Endothelial cell of umbilical vein (primary cell): ENCODE data around the gene USF1. TPM values are rescaled to one million over a fixed set of nuclear protein-coding genes. Genes with fewer than 3 reads are reported as not detected.

Experiments
- BruUV-seq: library from RNA; stranded (reverse); fragments of 400-500 nt; replicated peaks from 2 replicates; lab custom pipeline; 2021; lab: Mats Ljungman, UMichigan
- CTCF ChIA-PET: fragments of 300-600, 350-600 bp; sonication (Branson Sonifier 250); formaldehyde crosslinking; loops from one replicate; lab custom pipeline; 2021; ENCODE audit warnings: antibody characterized with exemption, inconsistent platforms; lab: Charles Lee
- POLR2A ChIA-PET: fragments of 300-600, 350-600 bp; sonication (Branson Sonifier 250); formaldehyde crosslinking; loops from one replicate; lab custom pipeline; 2021; ENCODE audit warnings: antibody characterized with exemption, inconsistent platforms; lab: Charles Lee
- DNase-seq: peaks from one replicate; pipeline ENCODE4 v3.0.0-alpha.2; 2011; ENCODE audit warnings: low read depth, low spot score
- FAIRE-seq: peaks from 2 replicates; lab custom pipeline; 2011; peaks lifted over from hg19 to GRCh38; lab: Jason Lieb, UNC
- H2AFZ ChIP-seq: 2 replicates; pipeline ENCODE4 v1.6.0; 2012; ENCODE audit warnings: low read depth, low read length, control low read depth, inconsistent platforms
- H3K27ac ChIP-seq: 2 replicates; pipeline ENCODE4 v1.5.1; 2011; ENCODE audit warnings: low read depth, mild to moderate bottlenecking, control low read depth, low read length, moderate library complexity; ENCODE audit not compliant: insufficient read depth
- H3K27me3 ChIP-seq, 2 experiments: 2 replicates each; pipeline versions ENCODE4 v1.6.0 to v1.6.1; 2011; ENCODE audit warnings: low read length in 2 of 2, mixed read lengths in 1 of 2; ENCODE audit not compliant: control insufficient read depth in 2 of 2, insufficient read depth in 2 of 2
- H3K36me3 ChIP-seq, 2 experiments: 2 replicates in 1 of 2; 3 replicates in 1 of 2; pipeline ENCODE4 v1.5.1; 2011; ENCODE audit warnings: low read length in 2 of 2, mild to moderate bottlenecking in 1 of 2, moderate library complexity in 1 of 2; ENCODE audit not compliant: control insufficient read depth in 2 of 2, insufficient read depth in 2 of 2; ENCODE audit errors: extremely low read depth in 1 of 2
- H3K4me1 ChIP-seq: 3 replicates; pipeline ENCODE4 v1.5.1; 2011; ENCODE audit warnings: mild to moderate bottlenecking, low read length; ENCODE audit not compliant: control insufficient read depth, insufficient read depth; ENCODE audit errors: extremely low read depth
- H3K4me2 ChIP-seq: 2 replicates; pipeline ENCODE4 v1.6.1; 2011; ENCODE audit warnings: low read length, control low read depth, mixed read lengths; ENCODE audit not compliant: insufficient read depth
- H3K4me3 ChIP-seq, 3 experiments: fragments of 200-600 bp in 1 of 3; sonication (generic), shearing (Covaris generic) in 1 of 3; replicated peaks in 1 of 3; 2 replicates each; pipeline ENCODE4 v1.5.1; 2011 to 2016; ENCODE audit warnings: control low read depth in 3 of 3, low read length in 3 of 3, mild to moderate bottlenecking in 2 of 3, inconsistent platforms in 1 of 3, low read depth in 1 of 3, moderate library complexity in 1 of 3; ENCODE audit not compliant: insufficient read depth in 1 of 3
- H3K79me2 ChIP-seq: 2 replicates; pipeline ENCODE4 v1.6.0; 2012; ENCODE audit warnings: low read length, inconsistent platforms; ENCODE audit not compliant: control insufficient read depth, insufficient read depth
- H3K9ac ChIP-seq: replicated peaks from 2 replicates; pipeline ENCODE3; 2011; ENCODE audit warnings: low read length, control low read depth; ENCODE audit not compliant: insufficient read depth; ENCODE audit errors: extremely low read depth
- H3K9me1 ChIP-seq: replicated peaks from 3 replicates; pipeline ENCODE4 v1.6.0; 2011; ENCODE audit warnings: mild to moderate bottlenecking, low read length; ENCODE audit not compliant: control insufficient read depth, insufficient read depth; ENCODE audit errors: extremely low read depth
- H3K9me3 ChIP-seq: replicated peaks from 2 replicates; pipeline ENCODE4 v1.5.1; 2012; ENCODE audit warnings: low read length, inconsistent platforms; ENCODE audit not compliant: control insufficient read depth, insufficient read depth
- H4K20me1 ChIP-seq: replicated peaks from 2 replicates; pipeline ENCODE3; 2011; ENCODE audit warnings: mild to moderate bottlenecking, low read length; ENCODE audit not compliant: control insufficient read depth, insufficient read depth; ENCODE audit errors: extremely low read depth
- CTCF ChIP-seq, 2 donors: IDR thresholded peaks; 1 replicate in 1 of 2; 2 replicates in 1 of 2; pipeline ENCODE4 v1.5.1; 2011; ENCODE audit warnings: low read length in 2 of 2, mild to moderate bottlenecking in 2 of 2, moderate library complexity in 2 of 2, control low read depth in 1 of 2, inconsistent platforms in 1 of 2, low read depth in 1 of 2; ENCODE audit not compliant: insufficient read depth in 1 of 2; ENCODE audit errors: extremely low read depth in 1 of 2
- EZH2 ChIP-seq: IDR thresholded peaks from 2 replicates; pipeline ENCODE4 v1.6.1; 2012; ENCODE audit warnings: borderline replicate concordance, low read depth, mild to moderate bottlenecking, moderate library complexity, low read length, inconsistent platforms; ENCODE audit not compliant: severe bottlenecking
- FOS ChIP-seq: IDR thresholded peaks from 2 replicates; pipeline ENCODE4 v1.6.1; 2011; ENCODE audit warnings: mild to moderate bottlenecking, low read length, moderate library complexity, borderline replicate concordance; ENCODE audit not compliant: insufficient read depth
- GATA2 ChIP-seq: IDR thresholded peaks from 2 replicates; pipeline ENCODE4 v1.7.0; 2011; ENCODE audit warnings: low read depth, mild to moderate bottlenecking, moderate library complexity, mixed read lengths, low read length; ENCODE audit not compliant: insufficient read length, insufficient read depth
- JUN ChIP-seq: IDR thresholded peaks from 2 replicates; pipeline ENCODE4 v1.6.1; 2011; ENCODE audit warnings: borderline replicate concordance, low read depth; ENCODE audit not compliant: insufficient read length, insufficient read depth
- MAX ChIP-seq: IDR thresholded peaks from 2 replicates; pipeline ENCODE4 v1.6.1; 2011; ENCODE audit not compliant: insufficient read depth, insufficient read length
- MYC ChIP-seq: IDR thresholded peaks from one replicate; pipeline ENCODE4 v1.6.1; 2011; ENCODE audit warnings: mild to moderate bottlenecking, low read depth, low read length
- POLR2A ChIP-seq: IDR thresholded peaks from 2 replicates; pipeline ENCODE4 v1.6.1; 2012; ENCODE audit warnings: low read depth, mild to moderate bottlenecking, control low read depth, low read length
- POLR2AphosphoS5 ChIP-seq: IDR thresholded peaks from 2 replicates; pipeline ENCODE4 v1.6.1; 2012; ENCODE audit warnings: low read depth, mild to moderate bottlenecking, control low read depth, low read length, moderate library complexity; ENCODE audit not compliant: insufficient read depth
- dilution Hi-C: fragments of 300-500 bp; cut with MboI; formaldehyde crosslinking; loops from one replicate; pipeline ENCODE4 v1.15.0; 2019; ENCODE audit warnings: low sequenced_read_pairs; ENCODE audit not compliant: extremely low pct_ligation_motif_present
- intact Hi-C: fragments of 100-400 bp; cut with micrococcal nuclease; formaldehyde crosslinking; loops from one replicate; pipeline ENCODE4 v1.10.0; 2022
- polyA plus RNA-seq, 4 experiments: library from polyadenylated mRNA; depleted of rRNA in 3 of 4; stranded (reverse) in 3 of 4; unstranded in 1 of 4; fragments of >200 nt; gene quantifications; 2 replicates each; pipeline versions ENCODE4 v1.2.1 to v1.2.3, GENCODE V29; 2011 to 2012; ENCODE audit warnings: missing spikeins in 1 of 4
- total RNA-seq: library from RNA; stranded (reverse); gene quantifications from 2 replicates; pipeline ENCODE4 v1.2.3, GENCODE V29; 2021

The USF1 gene
- total and polyA plus RNA-seq, 2 donors (not counting 3 experiments of a cell fraction or from before 2014, with no cell fraction given): 53.4 to 56.7 TPM

GRCh38 chr1:161000736-161001480, 44.9 kb downstream of the USF1 start:
- H4K20me1 ChIP-seq: no peaks in the 10 kb centered on the region
- no TSS peak for BruUV-seq

GRCh38 chr1:160999376-160999775, 46.4 kb downstream of the USF1 start:
- dilution Hi-C loops (no loop called here), intact Hi-C loops (no loop called here)
- Histone ChIP-seq H3K4me1 (peaks cover 24% of the 10 kb centered on the region), H4K20me1 (no peaks in the 10 kb centered on the region), H3K36me3 (peaks cover 10 to 30% of the 10 kb centered on the region in 2 experiments), H3K9me1 (no peaks in the 10 kb centered on the region), H3K79me2 (peaks cover 2% of the 10 kb centered on the region), H2AFZ (no peak overlapping the region), H3K27me3 (no peaks in the 10 kb centered on the region), H3K9ac (no peak overlapping the region), H3K27ac (no peak overlapping the region), H3K9me3 (no peaks in the 10 kb centered on the region), H3K4me3 (no peak overlapping the region), H3K4me2 (no peak overlapping the region)
- BruUV-seq: no TSS peak
- CTCF ChIA-PET: interaction anchor here (0.9 to 3.5 kb wide), 3 partner anchors 9 to 99 kb away, joined by 3 to 9 read pairs (median 6); partner anchors contain the start of gene KLHDC9
- no peak for FAIRE-seq
- TF ChIP-seq CTCF (IDR thresholded peaks at IDR 0.05; ENCODE audit: extremely low read depth in 1 of 2, insufficient read depth in 1 of 2, low read depth in 1 of 2, low read length in 2 of 2) (no peak), FOS (no peak), GATA2 (no peak), POLR2A (no peak), POLR2AphosphoS5 (no peak), MYC (no peak), JUN (no peak), MAX (no peak), EZH2 (no peak)
- POLR2A ChIA-PET: no interaction called here
- DNase-seq: no peak

More at GRCh38 chr1:161000736-161001480, 44.9 kb downstream of the USF1 start:
- intact Hi-C loops: no loop called here
- ChIA-PET CTCF (interaction anchor here (3.5 kb wide), 1 partner anchor 97 kb away, joined by 9 read pairs; the partner anchor contains the start of gene KLHDC9), POLR2A (no interaction called here)
- DNase-seq: no peak
- Histone ChIP-seq H3K79me2 (peaks cover 2% of the 10 kb centered on the region), H3K4me2 (no peak overlapping the region), H3K9me1 (no peaks in the 10 kb centered on the region), H3K4me1 (peaks cover 19% of the 10 kb centered on the region), H2AFZ (no peak overlapping the region), H3K27me3 (no peaks in the 10 kb centered on the region), H3K4me3 (no peak overlapping the region), H3K9ac (no peak overlapping the region), H3K27ac (no peak overlapping the region), H3K9me3 (no peaks in the 10 kb centered on the region), H3K36me3 (peaks cover 10 to 30% of the 10 kb centered on the region in 2 experiments)
- TF ChIP-seq FOS (no peak), MAX (no peak)
- dilution Hi-C loops: no loop called here
- no peak for FAIRE-seq
